NOMO-1 treated with dmso at 0.1 percent for 144 hours (cell line): ENCODE data around the gene CHID1.

Source experiments
- DNase-seq: peaks from one replicate; lab custom pipeline; 2025; ENCODE audit not compliant: unreplicated experiment; lab: John Stamatoyannopoulos, UW

The CHID1 gene

GRCh38 chr11:837189-837989, 73.2 kb downstream of the CHID1 start:
- no peak for DNase-seq

- DNase-seq = no peak
Observed at GRCh38 chr11:836700-837099, 73.9 kb downstream of the CHID1 start.

DNA sequence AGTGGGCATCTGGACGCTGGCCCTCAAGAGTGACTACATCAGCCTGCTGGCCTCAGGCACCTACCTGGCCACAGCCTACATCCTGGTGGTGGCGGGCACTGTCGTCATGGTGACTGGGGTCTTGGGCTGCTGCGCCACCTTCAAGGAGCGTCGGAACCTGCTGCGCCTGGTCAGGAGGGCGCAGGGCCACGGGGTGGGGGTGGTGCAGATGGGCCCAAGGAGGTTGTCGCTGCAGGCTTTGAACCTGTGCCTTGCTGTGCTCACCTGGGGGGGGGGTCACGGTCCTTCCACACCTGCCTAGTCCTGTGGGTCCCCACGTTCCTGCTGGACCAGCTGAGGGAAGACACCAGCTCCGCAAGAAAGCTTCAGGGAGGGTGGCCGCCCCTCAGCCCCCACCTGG, 74.3 kb downstream of the CHID1 start:
- no peak for DNase-seq

GRCh38 chr11:834371-835316, 76.0 kb downstream of the CHID1 start:
- DNase-seq = no peak

DNA sequence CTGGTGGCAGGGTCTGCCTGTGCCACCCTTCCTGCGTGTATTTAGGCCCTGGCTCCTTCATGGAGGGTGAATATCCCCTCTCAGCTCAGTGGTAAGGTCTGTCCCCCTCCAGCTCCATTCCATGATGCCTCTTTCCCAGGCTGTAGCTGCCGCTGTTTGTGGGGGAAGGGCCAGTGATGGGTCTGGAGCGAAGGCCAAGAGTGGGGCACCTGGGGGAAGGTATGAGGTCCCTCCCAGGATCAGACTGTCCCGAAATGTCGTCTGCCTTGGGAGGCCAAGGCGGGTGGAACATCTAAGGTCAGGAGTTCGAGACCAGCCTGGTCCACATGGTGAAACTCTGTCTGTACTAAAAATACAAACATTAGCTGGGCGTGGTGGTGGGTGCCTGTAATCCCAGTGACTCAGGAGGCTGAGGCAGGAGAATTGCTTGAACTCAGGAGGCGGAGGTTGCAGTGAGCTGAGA, 76.7 kb downstream of the CHID1 start:
- DNase-seq = no peak

GRCh38 chr11:833114-833791, 77.4 kb downstream of the CHID1 start:
- DNase-seq = no peak

DNA sequence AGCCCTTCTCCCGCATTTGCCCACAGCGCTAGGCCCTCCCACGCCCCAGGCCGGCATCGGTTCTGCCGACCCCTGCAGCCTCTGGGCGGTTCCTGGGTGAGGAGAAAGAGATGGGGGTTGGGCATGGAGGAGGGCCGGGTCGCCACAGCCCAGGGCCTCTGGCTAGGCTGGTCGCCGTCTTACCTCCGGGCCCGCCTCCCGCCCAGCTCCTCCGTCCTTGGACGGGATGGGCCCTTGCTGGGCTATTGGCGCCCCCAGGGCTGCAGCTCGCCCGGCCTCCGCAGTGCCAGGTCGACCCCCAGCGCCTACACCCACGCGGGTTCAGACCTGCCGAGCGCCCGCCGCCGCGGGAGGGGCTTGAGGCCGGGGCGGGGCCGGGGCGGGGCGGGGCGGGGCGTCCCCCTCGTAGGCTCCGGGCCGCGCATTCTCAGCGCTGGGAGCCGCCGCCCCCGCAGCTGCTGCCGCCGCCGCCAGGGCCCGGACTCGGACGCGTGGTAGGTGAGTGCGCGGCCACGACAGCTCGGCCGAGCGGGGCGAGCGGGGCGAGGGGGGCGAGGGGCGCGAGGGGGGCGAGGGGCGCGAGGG, 78.0 kb downstream of the CHID1 start, which contains the start of gene CD151:
CD151 (plus strand) TSS at position 424 of the 585 bp plus-strand sequence. CDS start 3,118 bp downstream, outside the sequence.
- peak; percentile 26 for DNase-seq

GRCh38 chr11:831961-832528, 78.6 kb downstream of the CHID1 start:
- no peak for DNase-seq

DNA sequence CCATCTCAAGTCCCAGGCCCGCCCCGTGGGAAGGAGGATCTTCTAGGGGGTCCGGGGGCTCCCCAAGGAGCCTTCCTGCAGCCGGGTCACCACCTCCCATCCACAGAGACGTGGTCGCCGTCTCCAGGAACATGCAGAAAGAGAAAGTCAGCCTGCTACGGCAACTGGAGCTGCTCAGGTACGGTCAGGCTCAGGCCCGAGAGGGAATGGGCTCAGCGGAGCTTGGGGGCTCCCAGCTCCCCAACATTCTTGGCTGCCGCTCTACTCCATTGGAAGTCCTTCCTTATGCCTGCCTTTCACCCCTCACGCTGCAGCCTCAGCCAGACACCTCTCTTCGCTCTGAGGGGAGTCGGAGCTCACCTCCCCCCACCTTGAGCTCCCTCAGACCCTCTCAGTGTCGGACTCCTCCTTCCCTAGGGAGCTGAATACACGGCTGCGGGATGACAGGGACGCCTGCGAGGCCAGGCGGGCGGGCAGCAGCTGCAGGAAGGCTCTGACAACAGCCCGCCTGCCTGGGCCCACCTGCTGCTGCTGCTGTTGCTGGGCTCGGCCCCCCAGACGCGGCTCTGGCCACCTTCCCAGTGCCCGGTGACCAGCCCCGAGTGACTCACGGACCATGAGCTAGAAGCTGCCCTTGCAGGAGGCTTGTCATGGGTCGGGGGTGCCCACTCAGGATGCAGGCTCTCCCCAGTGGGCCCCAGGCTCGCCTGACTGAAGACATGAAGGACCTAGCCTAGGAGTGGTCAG, 79.3 kb downstream of the CHID1 start:
- no peak for DNase-seq

DNA sequence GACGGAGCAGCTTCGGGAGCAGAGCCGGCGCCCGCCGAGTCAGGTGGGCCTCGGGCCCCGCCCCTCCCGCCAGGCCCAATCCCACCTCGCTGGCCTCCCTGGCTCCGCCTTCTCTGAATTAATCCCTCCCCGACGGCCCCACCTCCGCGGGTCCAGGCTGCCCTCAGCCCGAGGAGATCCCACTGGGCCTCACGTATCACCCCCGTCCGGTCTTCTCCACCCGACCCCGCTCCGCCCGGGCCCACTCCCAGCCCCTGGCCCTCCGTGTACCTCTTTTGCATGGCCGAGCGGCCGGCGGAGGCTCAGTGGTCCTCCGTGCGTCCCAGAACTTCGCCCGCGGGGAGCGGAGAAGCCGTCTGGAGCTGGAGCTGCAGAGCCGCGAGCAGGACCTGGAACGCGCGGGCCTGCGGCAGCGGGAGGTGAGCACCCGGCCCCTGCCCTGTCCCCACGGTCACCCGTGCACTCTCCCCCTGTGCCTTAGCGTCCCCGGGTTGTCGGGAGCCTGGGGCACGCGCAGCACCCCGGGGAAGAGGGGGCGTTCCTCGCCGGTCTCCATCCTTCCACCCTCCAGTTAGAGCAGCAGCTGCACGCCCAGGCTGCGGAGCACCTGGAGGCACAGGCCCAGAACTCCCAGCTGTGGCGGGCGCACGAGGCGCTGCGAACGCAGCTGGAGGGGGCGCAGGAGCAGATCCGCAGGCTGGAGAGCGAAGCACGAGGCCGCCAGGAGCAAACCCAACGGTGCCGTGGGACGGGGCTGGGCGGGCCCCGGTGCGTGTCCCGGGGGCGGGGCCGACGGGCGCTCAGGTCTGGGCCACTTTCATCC, 80.1 kb downstream of the CHID1 start:
- peak; percentile 46 for DNase-seq

- no peak for DNase-seq
Observed at GRCh38 chr11:829847-830294, 80.7 kb downstream of the CHID1 start.

DNA sequence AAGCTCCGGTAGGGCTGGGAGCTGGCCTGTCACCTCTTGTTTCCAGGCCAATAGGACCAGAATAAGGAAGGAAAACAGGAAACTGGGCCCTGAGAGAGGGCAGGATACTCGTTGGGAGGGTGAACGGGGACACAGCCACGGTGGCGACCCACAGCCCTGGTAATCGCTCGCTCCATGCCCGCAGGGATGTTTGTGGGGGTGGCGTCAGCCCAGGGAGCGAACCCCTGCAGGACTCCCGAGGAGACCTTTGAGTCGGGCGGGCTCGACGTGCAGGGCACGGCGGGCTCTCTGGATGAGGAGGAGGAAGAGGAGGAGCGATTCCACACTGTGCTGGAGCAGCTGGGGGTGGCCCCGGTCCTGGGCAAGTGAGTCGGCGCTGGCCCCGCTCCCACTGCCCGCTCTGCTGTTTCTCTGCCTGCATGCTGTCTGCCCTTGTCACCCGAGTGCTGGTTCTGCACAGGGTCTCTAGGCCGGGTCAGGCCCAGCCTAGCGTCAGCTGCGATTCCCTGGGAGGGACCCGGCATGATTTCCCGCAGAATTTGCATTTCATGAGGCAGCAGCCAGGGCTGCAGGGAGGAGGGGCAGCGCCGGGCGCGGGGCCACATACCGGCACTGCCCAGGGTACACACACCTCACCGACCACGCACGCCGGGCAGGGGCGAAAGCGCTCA, 81.3 kb downstream of the CHID1 start:
- DNase-seq = no peak

DNA sequence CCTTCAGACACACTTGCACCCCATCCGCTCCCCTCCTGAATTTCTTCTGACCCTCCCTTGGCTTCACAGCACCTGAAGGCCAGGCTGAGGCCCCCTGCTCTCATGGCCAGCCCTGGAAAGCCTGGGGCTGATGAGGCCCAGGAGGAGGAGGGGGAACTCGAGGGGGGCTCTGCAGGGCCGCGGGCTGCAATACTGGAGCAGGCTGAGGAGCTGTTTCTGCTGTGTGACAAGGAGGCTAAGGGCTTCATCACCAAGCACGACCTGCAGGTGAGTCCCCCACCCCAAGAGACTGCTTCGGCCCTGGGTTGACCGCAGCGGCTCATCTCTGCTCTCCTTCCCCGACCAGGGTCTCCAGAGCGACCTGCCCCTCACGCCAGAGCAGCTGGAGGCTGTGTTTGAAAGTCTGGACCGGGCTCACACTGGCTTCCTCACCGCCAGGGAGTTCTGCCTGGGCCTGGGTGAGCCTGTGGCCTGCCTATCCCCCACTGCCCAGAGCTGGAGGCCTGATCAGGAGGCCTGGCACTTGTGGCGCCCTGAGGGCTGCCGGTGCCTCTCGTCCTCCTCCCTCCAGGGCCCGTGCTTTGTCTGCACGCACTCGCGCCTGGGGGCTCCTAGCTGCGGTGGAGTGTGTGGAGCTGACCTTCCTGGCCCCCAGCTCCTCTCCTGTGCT, 82.0 kb downstream of the CHID1 start:
- no peak for DNase-seq

GRCh38 chr11:827897-828192, 82.8 kb downstream of the CHID1 start, which contains the start of gene CRACR2B:
Gene CRACR2B (plus strand): TSS chr11:827919. CDS start chr11:828608, 689 bp downstream.
- no peak for DNase-seq

GRCh38 chr11:827146-827896, 83.3 kb downstream of the CHID1 start:
- no peak for DNase-seq

DNA sequence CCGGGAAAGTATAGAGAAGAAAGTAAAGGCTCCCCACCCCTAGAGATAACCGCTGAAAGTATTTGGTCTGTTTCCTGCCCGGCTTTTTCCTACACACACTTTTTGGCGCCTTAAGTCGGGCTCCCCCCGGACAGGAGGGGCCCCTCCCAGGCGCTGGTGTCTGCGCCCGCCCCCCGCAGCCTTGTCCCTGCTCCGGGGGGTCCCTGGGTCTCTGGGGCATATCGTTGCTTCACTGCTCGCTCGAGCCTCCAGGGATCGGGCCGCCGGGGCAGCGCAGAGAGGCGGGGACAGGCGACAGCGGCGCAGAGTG, 83.8 kb downstream of the CHID1 start:
- DNase-seq = no peak

DNA sequence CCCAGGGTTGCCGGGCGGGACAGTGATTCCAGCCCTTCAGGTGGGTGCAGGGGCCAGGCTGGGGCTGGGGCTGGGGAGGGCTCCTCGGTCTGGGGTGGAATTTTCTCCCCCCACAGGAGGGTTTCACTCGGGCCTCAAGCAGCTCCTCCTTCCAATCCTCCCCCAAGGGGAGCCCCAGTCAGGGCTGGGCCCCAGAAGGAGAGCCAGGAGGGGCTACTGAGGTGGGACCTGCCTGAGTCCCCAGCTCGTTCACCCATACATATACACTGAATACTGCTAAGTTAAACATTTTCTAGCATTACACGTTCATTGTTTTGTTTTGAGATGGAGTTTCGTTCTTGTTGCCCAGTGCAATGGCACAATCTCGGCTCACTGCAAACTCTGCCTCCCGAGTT, 84.4 kb downstream of the CHID1 start:
- DNase-seq = no peak
